K562 (cell line): ENCODE results near the gene WNT7B.

Experiments
- CTCF ChIP-seq, 3 experiments: IDR thresholded peaks in 2 of 3; conservative IDR thresholded peaks in 1 of 3; 2 replicates each; pipeline ENCODE4 v1.5.1; 2011 to 2012; ENCODE audit warnings: low read length in 3 of 3, mild to moderate bottlenecking in 3 of 3, control low read depth in 2 of 3, improper control_type of control experiment in 1 of 3, inconsistent platforms in 1 of 3, low read depth in 1 of 3, mixed read lengths in 1 of 3, moderate library complexity in 1 of 3; ENCODE audit not compliant: insufficient read depth in 2 of 3
- JUN ChIP-seq, 2 experiments: sonication (generic) in 1 of 2; formaldehyde crosslinking in 1 of 2; IDR thresholded peaks; 2 replicates each; pipeline versions ENCODE4 v1.6.1 to v1.8.0; 2012 to 2022; ENCODE audit warnings: borderline replicate concordance in 2 of 2, mild to moderate bottlenecking in 2 of 2, improper control_type of control experiment in 1 of 2, low read depth in 1 of 2, low read length in 1 of 2, missing genetic modification reagents in 1 of 2
- ZNF175 ChIP-seq: fragments of 200-800 bp; sonication (Bioruptor generic); IDR thresholded peaks from 2 replicates; pipeline ENCODE4 v1.6.1; 2016; ENCODE audit warnings: low read depth, mild to moderate bottlenecking, missing genetic modification characterization, missing compliant biosample characterization

GRCh38 chr22:45896964-45897538 lies 79.9 kb downstream of the WNT7B start:
- TF ChIP-seq ZNF175 (CRISPR knock-in tag) (no peak), CTCF (IDR thresholded peaks at IDR 0.05 in 2 of 3, conservative IDR thresholded peaks at IDR 0.05 in 1 of 3; ENCODE audit: insufficient read depth in 2 of 3, low read depth in 1 of 3, low read length in 3 of 3) (no peak), JUN (IDR thresholded peaks at IDR 0.05; ENCODE audit: borderline replicate concordance, low read depth, low read length) (no peak), JUN (CRISPR knock-in tag; IDR thresholded peaks at IDR 0.05; ENCODE audit: borderline replicate concordance) (no peak)
